ENCODE measurements around the gene TSPAN4.

Gene TSPAN4

GRCh38 chr11:824292-824880, 18.3 kb upstream of the TSPAN4 start:
- peak; percentile 74 for DNase-seq (ENCODE audit: low spot score)

DNA sequence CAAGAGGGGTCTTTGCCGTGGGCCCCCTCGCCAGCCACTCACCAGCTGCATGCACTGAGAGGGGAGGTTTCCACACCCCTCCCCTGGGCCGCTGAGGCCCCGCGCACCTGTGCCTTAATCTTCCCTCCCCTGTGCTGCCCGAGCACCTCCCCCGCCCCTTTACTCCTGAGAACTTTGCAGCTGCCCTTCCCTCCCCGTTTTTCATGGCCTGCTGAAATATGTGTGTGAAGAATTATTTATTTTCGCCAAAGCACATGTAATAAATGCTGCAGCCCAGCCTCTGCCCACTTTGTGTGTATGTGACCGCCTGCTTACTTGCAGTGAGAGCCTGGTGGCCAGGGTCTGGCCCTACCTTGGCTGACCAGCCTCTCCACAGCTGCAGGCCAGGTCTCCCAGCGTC, 17.7 kb upstream of the TSPAN4 start:
- no peak for DNase-seq (ENCODE audit: low spot score)

DNA sequence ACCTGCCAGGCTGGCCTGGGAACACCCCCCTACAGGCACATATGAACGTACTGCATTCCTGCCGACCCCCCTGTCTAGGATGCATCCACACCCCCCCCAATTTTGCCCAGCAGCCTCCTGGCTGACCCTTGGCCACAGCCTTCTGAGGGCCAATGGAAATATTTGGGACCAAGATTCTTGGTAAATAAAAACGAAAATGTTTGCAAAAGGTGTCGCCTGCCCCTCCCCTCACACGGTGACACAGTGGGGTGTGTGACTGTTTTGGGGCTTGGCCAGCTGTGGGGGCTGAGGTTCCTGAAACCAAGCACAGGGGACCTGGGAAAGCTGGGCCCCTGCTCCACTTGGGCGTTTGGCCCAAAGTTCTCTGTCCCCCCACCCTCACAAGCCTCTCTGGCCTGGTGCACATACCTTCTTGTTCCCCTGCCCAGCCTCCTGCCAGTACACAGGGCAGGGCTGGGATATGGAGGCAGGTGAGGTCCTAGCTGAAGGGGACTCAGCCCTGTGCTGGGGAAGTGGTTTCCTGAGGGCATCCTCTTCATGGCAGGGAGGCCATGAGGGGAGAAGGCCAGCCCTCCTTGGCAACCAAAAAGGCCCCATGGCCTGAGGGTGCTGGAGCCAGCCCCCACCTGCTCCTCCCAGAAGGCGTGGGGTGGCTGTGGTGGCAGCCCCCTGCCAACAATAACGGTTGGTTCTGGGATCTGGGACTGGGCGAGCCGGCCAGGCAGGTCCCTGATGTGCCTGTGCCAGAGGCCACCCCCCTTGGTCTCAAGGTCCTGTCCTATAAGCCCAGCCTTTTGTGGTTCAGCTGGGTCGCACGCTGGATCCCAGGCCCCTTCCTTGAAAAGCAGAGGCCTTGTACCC, 17.1 kb upstream of the TSPAN4 start:
- no peak for DNase-seq (ENCODE audit: low spot score)

GRCh38 chr11:826227-826621, 16.4 kb upstream of the TSPAN4 start:
- DNase-seq (ENCODE audit: low spot score) = no peak

GRCh38 chr11:826836-827145, 15.9 kb upstream of the TSPAN4 start:
- no peak for DNase-seq (ENCODE audit: low spot score)

DNA sequence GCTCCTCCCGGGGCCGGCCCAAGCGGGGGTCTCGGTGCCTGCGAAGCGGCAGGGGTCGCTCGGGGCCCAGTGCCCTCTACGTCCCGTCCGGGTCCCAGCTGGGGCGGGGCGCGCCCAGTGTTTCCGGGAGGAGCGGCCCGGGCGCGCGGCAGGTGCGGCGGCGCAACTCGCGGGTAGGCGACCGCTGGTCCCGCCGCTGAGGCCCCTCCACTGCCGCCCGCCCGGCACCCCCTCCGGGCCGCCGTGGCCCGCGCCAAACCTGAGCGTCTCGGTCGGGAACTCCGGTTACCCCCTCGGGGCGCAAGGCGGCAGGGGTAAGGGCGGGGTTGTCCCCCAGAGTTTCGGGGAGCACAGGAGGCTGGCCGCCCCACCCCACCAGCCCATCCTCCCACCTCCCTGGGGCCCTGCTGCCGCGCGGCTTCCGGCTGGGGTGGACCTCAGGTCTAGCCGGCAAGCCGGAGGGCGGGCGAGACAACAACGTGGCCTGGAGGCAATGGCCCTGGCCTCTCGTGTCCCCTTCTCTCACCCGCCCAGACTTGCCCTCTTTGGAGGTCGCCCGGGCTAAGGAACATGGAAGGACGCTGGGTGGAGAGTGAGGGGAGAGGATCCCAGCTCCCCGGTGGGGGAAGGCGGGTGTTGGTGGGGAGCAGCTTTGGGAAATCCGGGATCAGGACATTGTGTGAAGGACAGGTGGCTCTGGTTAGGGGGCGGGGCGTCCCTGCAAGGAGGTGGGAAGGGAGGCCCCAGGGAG, 15.3 kb upstream of the TSPAN4 start:
- DNase-seq (ENCODE audit: low spot score) = no peak

- no peak for DNase-seq (ENCODE audit: low spot score)
Observed at GRCh38 chr11:827897-828192, 14.8 kb upstream of the TSPAN4 start, which contains the start of gene CRACR2B. CRACR2B (plus strand) TSS chr11:827919; CDS start chr11:828608, 689 bp downstream.

DNA sequence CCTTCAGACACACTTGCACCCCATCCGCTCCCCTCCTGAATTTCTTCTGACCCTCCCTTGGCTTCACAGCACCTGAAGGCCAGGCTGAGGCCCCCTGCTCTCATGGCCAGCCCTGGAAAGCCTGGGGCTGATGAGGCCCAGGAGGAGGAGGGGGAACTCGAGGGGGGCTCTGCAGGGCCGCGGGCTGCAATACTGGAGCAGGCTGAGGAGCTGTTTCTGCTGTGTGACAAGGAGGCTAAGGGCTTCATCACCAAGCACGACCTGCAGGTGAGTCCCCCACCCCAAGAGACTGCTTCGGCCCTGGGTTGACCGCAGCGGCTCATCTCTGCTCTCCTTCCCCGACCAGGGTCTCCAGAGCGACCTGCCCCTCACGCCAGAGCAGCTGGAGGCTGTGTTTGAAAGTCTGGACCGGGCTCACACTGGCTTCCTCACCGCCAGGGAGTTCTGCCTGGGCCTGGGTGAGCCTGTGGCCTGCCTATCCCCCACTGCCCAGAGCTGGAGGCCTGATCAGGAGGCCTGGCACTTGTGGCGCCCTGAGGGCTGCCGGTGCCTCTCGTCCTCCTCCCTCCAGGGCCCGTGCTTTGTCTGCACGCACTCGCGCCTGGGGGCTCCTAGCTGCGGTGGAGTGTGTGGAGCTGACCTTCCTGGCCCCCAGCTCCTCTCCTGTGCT, 14.0 kb upstream of the TSPAN4 start:
- no peak for DNase-seq (ENCODE audit: low spot score)

DNA sequence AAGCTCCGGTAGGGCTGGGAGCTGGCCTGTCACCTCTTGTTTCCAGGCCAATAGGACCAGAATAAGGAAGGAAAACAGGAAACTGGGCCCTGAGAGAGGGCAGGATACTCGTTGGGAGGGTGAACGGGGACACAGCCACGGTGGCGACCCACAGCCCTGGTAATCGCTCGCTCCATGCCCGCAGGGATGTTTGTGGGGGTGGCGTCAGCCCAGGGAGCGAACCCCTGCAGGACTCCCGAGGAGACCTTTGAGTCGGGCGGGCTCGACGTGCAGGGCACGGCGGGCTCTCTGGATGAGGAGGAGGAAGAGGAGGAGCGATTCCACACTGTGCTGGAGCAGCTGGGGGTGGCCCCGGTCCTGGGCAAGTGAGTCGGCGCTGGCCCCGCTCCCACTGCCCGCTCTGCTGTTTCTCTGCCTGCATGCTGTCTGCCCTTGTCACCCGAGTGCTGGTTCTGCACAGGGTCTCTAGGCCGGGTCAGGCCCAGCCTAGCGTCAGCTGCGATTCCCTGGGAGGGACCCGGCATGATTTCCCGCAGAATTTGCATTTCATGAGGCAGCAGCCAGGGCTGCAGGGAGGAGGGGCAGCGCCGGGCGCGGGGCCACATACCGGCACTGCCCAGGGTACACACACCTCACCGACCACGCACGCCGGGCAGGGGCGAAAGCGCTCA, 13.3 kb upstream of the TSPAN4 start:
- no peak for DNase-seq (ENCODE audit: low spot score)

- no peak for DNase-seq (ENCODE audit: low spot score)
Observed at GRCh38 chr11:829847-830294, 12.8 kb upstream of the TSPAN4 start.

GRCh38 chr11:830295-831117, 12.1 kb upstream of the TSPAN4 start:
- no peak for DNase-seq (ENCODE audit: low spot score)

DNA sequence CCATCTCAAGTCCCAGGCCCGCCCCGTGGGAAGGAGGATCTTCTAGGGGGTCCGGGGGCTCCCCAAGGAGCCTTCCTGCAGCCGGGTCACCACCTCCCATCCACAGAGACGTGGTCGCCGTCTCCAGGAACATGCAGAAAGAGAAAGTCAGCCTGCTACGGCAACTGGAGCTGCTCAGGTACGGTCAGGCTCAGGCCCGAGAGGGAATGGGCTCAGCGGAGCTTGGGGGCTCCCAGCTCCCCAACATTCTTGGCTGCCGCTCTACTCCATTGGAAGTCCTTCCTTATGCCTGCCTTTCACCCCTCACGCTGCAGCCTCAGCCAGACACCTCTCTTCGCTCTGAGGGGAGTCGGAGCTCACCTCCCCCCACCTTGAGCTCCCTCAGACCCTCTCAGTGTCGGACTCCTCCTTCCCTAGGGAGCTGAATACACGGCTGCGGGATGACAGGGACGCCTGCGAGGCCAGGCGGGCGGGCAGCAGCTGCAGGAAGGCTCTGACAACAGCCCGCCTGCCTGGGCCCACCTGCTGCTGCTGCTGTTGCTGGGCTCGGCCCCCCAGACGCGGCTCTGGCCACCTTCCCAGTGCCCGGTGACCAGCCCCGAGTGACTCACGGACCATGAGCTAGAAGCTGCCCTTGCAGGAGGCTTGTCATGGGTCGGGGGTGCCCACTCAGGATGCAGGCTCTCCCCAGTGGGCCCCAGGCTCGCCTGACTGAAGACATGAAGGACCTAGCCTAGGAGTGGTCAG, 11.4 kb upstream of the TSPAN4 start:
- no peak for DNase-seq (ENCODE audit: low spot score)

DNA sequence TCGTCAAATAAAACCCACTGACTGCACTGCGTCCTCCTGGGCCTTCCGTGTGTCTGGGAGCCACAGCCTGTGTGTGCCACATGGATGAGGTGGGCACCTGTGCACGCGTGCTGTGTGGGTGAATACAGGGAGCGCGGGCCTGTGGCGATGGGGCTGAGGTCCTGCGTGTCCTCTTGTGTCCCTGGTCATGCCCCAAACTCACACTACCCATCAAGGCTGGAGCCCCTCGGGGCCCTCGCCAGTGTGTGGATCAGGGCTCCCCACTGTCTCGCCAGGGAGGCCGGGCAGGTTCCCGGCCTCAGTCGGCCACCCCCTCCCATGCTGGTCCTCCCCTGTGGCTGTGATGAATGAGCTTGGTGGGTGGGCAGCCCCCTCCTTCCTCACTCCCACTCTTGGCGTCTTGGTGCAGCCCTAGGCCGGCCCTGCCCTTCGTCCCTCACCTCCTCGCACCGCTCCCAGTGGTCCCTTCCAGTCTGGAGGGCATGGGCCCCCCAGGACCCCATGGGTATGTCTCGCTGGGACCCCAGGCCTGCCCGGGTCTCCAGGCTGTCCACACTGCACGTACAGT, 10.6 kb upstream of the TSPAN4 start:
- DNase-seq (ENCODE audit: low spot score) = no peak

DNA sequence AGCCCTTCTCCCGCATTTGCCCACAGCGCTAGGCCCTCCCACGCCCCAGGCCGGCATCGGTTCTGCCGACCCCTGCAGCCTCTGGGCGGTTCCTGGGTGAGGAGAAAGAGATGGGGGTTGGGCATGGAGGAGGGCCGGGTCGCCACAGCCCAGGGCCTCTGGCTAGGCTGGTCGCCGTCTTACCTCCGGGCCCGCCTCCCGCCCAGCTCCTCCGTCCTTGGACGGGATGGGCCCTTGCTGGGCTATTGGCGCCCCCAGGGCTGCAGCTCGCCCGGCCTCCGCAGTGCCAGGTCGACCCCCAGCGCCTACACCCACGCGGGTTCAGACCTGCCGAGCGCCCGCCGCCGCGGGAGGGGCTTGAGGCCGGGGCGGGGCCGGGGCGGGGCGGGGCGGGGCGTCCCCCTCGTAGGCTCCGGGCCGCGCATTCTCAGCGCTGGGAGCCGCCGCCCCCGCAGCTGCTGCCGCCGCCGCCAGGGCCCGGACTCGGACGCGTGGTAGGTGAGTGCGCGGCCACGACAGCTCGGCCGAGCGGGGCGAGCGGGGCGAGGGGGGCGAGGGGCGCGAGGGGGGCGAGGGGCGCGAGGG, 10.0 kb upstream of the TSPAN4 start, which contains the start of gene CD151:
CD151 (plus strand) TSS at position 424 of the 585 bp plus-strand sequence. CDS start 3,118 bp downstream, outside the sequence.
- DNase-seq (ENCODE audit: low spot score) = no peak

- DNase-seq (ENCODE audit: low spot score) = no peak
Observed at GRCh38 chr11:833114-833791, 9.4 kb upstream of the TSPAN4 start.

GRCh38 chr11:833849-834311, 8.8 kb upstream of the TSPAN4 start:
- DNase-seq (ENCODE audit: low spot score) = no peak

DNA sequence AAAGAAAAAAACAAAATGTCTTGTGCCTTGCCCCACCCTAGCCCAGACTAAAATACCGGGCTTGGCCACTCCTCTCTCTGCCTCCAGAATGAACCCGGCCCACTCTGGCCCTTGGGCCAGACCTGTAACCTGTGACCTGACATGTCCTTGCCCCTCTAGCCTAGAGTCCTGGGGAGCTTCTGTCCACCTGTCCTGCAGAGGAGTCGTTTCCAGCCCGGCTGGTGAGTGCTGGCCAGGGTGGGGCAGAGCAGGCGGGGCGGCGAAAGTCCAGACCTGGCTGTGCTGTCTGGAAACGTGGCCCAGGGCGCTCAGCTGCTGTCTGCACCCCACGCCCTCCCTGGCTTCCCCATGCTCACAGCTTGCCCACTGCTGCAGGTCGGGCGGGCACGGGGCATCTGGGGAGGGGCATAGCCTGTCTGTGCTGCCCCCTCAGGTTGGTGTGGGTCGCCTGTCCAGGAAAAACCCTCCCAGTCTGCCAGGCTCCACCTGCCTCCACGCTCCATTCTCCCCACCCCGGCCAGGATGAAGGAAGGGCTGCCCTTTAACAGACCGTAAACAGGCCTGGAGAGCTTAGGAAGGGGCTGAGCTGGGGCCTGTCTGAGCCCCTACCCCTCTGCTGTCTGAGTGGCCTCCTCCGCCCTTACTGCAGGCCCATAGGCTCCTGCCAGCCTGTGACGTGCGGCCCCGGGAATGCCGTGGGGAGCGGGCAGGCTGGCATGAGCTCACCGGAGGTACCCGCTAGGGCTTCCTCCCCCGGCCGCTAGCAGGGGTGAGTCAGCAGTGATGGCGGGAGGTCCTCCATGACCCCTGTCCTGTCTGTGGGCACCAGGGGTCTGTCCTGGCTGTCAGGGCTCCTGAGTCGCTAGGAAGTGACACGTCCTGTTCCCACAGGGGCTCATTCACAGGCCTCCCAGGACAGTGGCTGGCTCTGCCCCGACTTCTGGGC, 8.0 kb upstream of the TSPAN4 start:
- peak; percentile 56 for DNase-seq (ENCODE audit: low spot score)

DNA sequence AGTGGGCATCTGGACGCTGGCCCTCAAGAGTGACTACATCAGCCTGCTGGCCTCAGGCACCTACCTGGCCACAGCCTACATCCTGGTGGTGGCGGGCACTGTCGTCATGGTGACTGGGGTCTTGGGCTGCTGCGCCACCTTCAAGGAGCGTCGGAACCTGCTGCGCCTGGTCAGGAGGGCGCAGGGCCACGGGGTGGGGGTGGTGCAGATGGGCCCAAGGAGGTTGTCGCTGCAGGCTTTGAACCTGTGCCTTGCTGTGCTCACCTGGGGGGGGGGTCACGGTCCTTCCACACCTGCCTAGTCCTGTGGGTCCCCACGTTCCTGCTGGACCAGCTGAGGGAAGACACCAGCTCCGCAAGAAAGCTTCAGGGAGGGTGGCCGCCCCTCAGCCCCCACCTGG, 6.4 kb upstream of the TSPAN4 start:
- no peak for DNase-seq (ENCODE audit: low spot score)

Data from Ammon's horn (tissue), 1 donor.